Calu3 (cell line): ENCODE data around the gene ACYP1. TPM values are rescaled to one million over a fixed set of nuclear protein-coding genes. Genes with fewer than 3 reads are reported as not detected.

Experiments used
- BruUV-seq: library from RNA; stranded (reverse); fragments of 400-500 nt; replicated peaks from 2 replicates; lab custom pipeline; 2021; lab: Mats Ljungman, UMichigan
- CTCF ChIA-PET: fragments of 300-600 bp; sonication (Branson Sonifier 250); formaldehyde crosslinking; loops from one replicate; lab custom pipeline; 2022; ENCODE audit warnings: antibody characterized with exemption; lab: Charles Lee
- DNase-seq: peaks from one replicate; pipeline ENCODE4 v3.0.0; 2022
- H3K27ac Mint-ChIP-seq: one replicate; pipeline ENCODE4 v1.8.0; 2022; ENCODE audit warnings: mixed read lengths; ENCODE audit not compliant: unreplicated experiment
- H3K27me3 Mint-ChIP-seq: one replicate; pipeline ENCODE4 v1.8.0; 2022; ENCODE audit warnings: mixed read lengths; ENCODE audit not compliant: unreplicated experiment
- H3K36me3 Mint-ChIP-seq: one replicate; pipeline ENCODE4 v1.8.0; 2022; ENCODE audit warnings: mild to moderate bottlenecking, moderate library complexity, mixed read lengths; ENCODE audit not compliant: insufficient read depth, unreplicated experiment
- H3K4me1 Mint-ChIP-seq: one replicate; pipeline ENCODE4 v1.8.0; 2022; ENCODE audit warnings: mild to moderate bottlenecking, low read depth, mixed read lengths; ENCODE audit not compliant: unreplicated experiment
- H3K4me3 Mint-ChIP-seq: one replicate; pipeline ENCODE4 v1.8.0; 2022; ENCODE audit warnings: mild to moderate bottlenecking, low read depth, moderate library complexity, mixed read lengths; ENCODE audit not compliant: unreplicated experiment
- H3K9me3 Mint-ChIP-seq: one replicate; pipeline ENCODE4 v1.8.0; 2022; ENCODE audit warnings: low read depth, mixed read lengths; ENCODE audit not compliant: unreplicated experiment
- intact Hi-C: fragments of 100-400 bp; cut with micrococcal nuclease; formaldehyde crosslinking; loops from one replicate; pipeline ENCODE4 v1.10.0; 2022; ENCODE audit not compliant: unreplicated experiment
- total RNA-seq: library from RNA; stranded (reverse); gene quantifications from 2 replicates; pipeline ENCODE4 v1.2.3, GENCODE V29; 2022
- TF ChIP-seq, protein P1 (sequence below): fragments of 200-600 bp; IDR thresholded peaks from one replicate; pipeline ENCODE4 v1.8.0; 2022; ENCODE audit warnings: antibody characterized with exemption; ENCODE audit not compliant: unreplicated experiment

The ACYP1 gene
- total RNA-seq, 1 experiment from 2014 or later = 33.2 TPM

DNA sequence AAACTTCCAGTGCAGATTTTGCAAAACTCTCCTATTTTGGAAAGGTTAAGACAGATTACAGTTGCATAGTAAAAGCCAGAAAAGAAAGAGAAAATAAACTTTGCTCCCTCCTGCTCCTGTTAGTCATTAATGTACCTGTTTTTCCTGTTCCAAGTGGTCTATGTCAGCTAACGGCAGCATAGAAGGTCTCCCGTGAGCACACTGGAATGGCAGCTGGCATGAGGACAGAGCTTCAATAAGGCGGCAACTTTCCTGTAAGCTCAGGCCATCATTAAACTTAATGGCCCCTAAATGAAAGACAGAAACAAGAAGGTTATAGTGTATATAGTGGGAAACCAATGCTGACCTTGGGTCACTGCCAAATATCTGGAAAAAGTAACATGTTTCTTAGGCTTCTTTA is 45.1 kb downstream of the ACYP1 start:
- Mint-ChIP-seq H3K36me3 (peaks cover 34% of the 10 kb centered on the region), H3K27ac (peak overlapping the region; percentile 33), H3K9me3 (no peaks in the 10 kb centered on the region), H3K4me1 (peaks cover 14% of the 10 kb centered on the region), H3K27me3 (no peaks in the 10 kb centered on the region), H3K4me3 (peak overlapping the region; percentile 46)
- DNase-seq = peak; percentile 50
- TF ChIP-seq, protein P1, sequence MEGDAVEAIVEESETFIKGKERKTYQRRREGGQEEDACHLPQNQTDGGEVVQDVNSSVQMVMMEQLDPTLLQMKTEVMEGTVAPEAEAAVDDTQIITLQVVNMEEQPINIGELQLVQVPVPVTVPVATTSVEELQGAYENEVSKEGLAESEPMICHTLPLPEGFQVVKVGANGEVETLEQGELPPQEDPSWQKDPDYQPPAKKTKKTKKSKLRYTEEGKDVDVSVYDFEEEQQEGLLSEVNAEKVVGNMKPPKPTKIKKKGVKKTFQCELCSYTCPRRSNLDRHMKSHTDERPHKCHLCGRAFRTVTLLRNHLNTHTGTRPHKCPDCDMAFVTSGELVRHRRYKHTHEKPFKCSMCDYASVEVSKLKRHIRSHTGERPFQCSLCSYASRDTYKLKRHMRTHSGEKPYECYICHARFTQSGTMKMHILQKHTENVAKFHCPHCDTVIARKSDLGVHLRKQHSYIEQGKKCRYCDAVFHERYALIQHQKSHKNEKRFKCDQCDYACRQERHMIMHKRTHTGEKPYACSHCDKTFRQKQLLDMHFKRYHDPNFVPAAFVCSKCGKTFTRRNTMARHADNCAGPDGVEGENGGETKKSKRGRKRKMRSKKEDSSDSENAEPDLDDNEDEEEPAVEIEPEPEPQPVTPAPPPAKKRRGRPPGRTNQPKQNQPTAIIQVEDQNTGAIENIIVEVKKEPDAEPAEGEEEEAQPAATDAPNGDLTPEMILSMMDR = no peak
- CTCF ChIA-PET = interaction anchor here (0.7 to 1.3 kb wide), 5 partner anchors 16 to 73 kb away, joined by 3 to 4 read pairs (median 4); partner anchors contain the start of genes ACYP1 and EIF2B2
- no TSS peak for BruUV-seq
- intact Hi-C loops = no loop called here

DNA sequence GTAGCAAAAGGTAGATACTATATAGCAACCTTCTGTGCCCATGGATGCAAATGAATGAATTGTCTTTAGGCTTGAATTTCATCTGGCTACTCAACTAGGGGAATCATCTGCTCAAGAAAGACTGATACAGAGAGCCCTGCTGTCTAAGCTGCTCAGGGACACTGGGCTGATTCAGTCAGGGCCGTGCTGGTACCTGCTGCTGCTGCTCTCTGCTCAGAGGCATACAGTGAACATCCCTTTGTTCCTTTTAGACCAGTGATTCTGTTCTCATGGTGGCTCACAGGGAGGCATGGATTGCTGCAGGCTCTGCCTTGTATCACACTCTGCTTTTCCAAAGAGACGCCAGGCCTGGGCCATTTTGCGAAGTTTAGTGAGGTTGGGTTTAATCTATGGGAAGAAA is 47.0 kb downstream of the ACYP1 start:
- intact Hi-C loops = no loop called here
- H3K36me3 Mint-ChIP-seq = peaks cover 27% of the 10 kb centered on the region

DNA sequence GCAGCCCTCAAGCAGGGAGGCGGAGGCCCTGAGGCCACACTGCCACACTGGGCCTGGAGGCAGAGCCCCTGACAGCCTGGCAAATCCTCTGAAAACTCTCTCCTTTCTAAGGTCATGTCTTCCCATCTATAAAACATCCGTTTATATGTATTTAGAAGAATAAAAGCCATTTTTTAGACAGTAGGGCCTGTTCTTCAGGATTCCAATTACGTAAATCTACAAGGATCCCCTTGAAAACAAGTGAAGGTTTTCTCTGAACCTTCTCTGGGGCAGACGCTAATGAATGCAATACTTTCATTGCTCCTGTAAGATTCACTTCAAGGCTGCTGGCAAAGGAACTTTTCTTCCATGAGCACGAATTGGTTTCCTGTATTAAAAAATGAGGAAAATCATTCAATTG is 48.3 kb downstream of the ACYP1 start:
- BruUV-seq = no TSS peak
- no peak overlapping the region for H3K4me3 Mint-ChIP-seq
- intact Hi-C loops = no loop called here
- H3K36me3 Mint-ChIP-seq = peaks cover 27% of the 10 kb centered on the region
- H3K27ac Mint-ChIP-seq = no peak overlapping the region
- H3K9me3 Mint-ChIP-seq = no peaks in the 10 kb centered on the region
- TF ChIP-seq, protein P1 = no peak
- H3K27me3 Mint-ChIP-seq = no peaks in the 10 kb centered on the region
- peaks cover 13% of the 10 kb centered on the region for H3K4me1 Mint-ChIP-seq
- no peak for DNase-seq
- CTCF ChIA-PET = no interaction called here

More for the DNA sequence above, 47.0 kb downstream of the ACYP1 start:
- no TSS peak for BruUV-seq
- Mint-ChIP-seq H3K4me1 (peaks cover 14% of the 10 kb centered on the region), H3K27ac (no peak overlapping the region), H3K27me3 (no peaks in the 10 kb centered on the region), H3K4me3 (no peak overlapping the region), H3K9me3 (no peaks in the 10 kb centered on the region)
- CTCF ChIA-PET = no interaction called here
- no peak for DNase-seq
- TF ChIP-seq, protein P1 = no peak

DNA sequence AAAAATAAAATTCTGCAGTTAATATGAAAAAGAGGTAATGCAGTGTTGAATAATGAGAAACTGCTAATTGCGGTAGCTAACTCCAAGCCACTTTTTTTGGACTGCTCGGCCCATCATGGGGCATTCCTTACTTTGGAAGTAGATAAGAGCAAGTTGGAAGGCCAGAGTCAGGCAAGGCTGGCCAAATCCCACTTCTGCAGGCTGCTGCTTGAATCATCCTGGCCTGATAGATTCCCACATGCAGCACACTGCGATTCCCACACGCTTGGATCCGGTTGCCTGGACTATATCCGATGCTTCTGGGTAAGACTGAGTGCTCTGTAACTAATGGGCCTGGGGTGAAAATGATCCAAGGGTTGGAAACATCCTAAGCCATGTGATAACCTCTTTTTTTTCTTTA is 50.5 kb downstream of the ACYP1 start:
- TF ChIP-seq, protein P1 = no peak
- H3K27ac Mint-ChIP-seq = no peak overlapping the region
- no peaks in the 10 kb centered on the region for H3K4me1 Mint-ChIP-seq
- no peaks in the 10 kb centered on the region for H3K9me3 Mint-ChIP-seq
- no peaks in the 10 kb centered on the region for H3K27me3 Mint-ChIP-seq
- no TSS peak for BruUV-seq
- peaks cover 18% of the 10 kb centered on the region for H3K36me3 Mint-ChIP-seq
- no peak for DNase-seq
- intact Hi-C loops = no loop called here
- no peak overlapping the region for H3K4me3 Mint-ChIP-seq
- CTCF ChIA-PET = no interaction called here
